Dendritic cell treated with granulocyte-macrophage colony-stimulating factor and Interleukin-4, amounts not matched to agents 40 ng/mL and 50 ng/mL, for 4 days (primary cell): Measurements from ENCODE around the gene INSIG2.

Experiments used
- H3K27ac Mint-ChIP-seq: one replicate; pipeline ENCODE4 v1.8.0; 2022; ENCODE audit warnings: mild to moderate bottlenecking, mixed read lengths
- H3K27me3 Mint-ChIP-seq: one replicate; pipeline ENCODE4 v1.8.0; 2022; ENCODE audit warnings: mild to moderate bottlenecking, mixed read lengths
- H3K36me3 Mint-ChIP-seq: one replicate; pipeline ENCODE4 v1.8.0; 2022; ENCODE audit warnings: low read depth, mixed read lengths
- H3K4me1 Mint-ChIP-seq: one replicate; pipeline ENCODE4 v1.8.0; 2022; ENCODE audit warnings: low read depth, mixed read lengths
- H3K4me3 Mint-ChIP-seq: one replicate; pipeline ENCODE4 v1.8.0; 2022; ENCODE audit warnings: mild to moderate bottlenecking, moderate library complexity, mixed read lengths
- H3K9me3 Mint-ChIP-seq: one replicate; pipeline ENCODE4 v1.8.0; 2022; ENCODE audit warnings: mixed read lengths
- intact Hi-C: fragments of 100-400 bp; cut with micrococcal nuclease; formaldehyde crosslinking; loops from one replicate; pipeline ENCODE4 v1.15.0; 2022

The INSIG2 gene

DNA sequence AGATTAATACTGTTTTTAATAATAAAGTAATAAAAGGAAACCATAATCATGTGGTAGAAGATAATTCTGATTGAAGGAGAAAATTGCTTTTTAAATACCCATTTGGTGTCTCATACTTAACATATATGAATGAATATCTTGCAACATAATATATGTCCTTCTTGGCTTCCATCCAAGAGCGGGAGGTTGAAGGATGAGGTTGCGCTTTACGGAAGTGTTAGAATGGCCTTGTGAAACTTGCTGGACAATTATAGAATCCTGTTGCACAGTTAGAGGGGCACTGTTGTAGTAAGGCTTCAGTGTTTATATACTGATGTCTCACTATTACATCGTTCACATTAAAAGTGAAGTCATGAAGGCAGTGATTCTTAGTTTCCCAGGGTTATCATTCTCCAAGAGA, 9.4 kb downstream of the INSIG2 start:
- Mint-ChIP-seq H3K27me3 (no peaks in the 10 kb centered on the region), H3K9me3 (no peaks in the 10 kb centered on the region), H3K36me3 (peaks cover 54% of the 10 kb centered on the region), H3K4me1 (peaks cover 64% of the 10 kb centered on the region), H3K27ac (peak overlapping the region; percentile 58), H3K4me3 (no peak overlapping the region)
- intact Hi-C loops: no loop called here

GRCh38 chr2:118098307-118099030, 10.2 kb downstream of the INSIG2 start:
- no peaks in the 10 kb centered on the region for H3K9me3 Mint-ChIP-seq
- no peaks in the 10 kb centered on the region for H3K27me3 Mint-ChIP-seq
- intact Hi-C loops: no loop called here
- H3K4me1 Mint-ChIP-seq: peaks cover 61% of the 10 kb centered on the region
- peak overlapping the region; percentile 58 for H3K27ac Mint-ChIP-seq
- H3K4me3 Mint-ChIP-seq: peak overlapping the region; percentile 5
- H3K36me3 Mint-ChIP-seq: peaks cover 53% of the 10 kb centered on the region

DNA sequence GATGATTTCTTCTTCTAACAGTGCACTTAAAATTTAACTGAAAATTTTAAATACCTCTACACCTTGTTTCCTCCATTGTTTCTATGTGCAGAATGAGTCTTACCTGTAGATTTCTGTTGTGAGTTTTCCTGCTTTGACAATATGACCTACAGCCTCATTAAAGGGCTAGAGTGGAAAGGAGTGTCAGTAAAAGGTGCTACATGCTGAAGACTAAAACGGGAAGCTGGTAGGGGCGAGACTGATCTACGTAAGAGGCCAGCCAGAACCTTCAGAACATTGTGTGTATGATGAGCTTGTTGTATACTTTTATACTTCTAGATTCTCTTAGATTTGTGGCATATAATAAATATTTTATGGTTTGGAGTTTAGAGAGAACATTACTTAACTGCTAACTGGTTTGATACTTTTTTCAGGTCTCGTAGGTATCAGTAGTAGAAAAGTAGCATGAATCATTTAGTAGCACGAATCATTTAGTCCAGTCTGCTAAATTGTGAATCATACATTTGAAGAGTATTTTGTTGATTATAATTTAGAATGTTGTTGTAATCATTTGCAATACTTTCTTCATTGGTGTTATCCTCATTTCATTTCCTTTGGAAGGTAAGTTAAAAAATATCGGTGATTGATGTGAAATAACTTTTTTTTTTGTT, 14.3 kb downstream of the INSIG2 start:
- intact Hi-C loops: no loop called here
- Mint-ChIP-seq H3K27me3 (no peaks in the 10 kb centered on the region), H3K4me1 (peaks cover 63% of the 10 kb centered on the region), H3K36me3 (peaks cover 63% of the 10 kb centered on the region), H3K4me3 (no peak overlapping the region), H3K9me3 (no peaks in the 10 kb centered on the region), H3K27ac (no peak overlapping the region)

DNA sequence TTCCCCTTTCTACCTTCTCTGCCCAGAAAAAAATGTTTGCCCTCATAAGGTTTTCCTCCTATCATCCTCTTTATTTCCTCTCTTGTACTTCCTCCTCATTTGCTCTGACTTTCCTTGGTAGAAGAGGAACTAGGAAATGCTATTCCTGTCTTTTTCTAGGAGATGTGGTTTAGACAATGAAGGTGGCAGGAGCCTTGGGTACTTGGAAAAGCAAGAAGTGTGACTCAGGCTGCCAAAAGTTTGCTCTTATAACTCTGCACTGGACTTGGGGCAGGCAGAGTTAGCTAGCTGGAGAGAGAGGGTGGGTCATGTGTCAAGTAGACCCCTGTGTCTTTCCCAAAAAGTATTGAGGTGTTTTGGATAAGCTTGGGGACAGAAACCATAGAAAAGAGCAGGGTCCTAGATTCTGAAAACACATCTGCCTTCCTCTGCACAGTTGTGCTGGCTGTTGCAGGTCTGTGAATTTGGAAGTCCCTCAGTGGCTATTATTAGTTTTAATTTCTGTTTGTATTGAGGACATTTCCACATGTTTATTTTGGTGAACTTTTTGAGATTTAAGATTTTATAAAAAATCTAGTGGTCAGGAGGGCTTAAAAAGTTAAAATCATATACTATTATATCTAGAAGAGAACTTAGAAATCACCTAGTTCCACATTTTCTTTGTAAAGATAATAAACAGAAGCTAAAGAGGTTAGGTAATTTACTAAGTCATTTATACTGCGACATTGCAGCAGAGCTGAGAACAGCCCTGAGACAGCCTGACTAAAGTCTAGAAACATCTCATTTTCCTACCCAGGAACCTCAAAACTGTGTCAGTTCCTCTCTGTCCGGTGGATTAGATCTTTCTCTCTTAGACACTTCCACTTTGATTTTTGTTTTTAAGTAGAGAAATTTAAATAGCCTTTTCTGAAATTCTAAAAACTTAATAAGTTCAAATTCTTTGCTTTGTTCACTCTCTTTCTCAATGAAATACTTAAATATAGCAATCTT, 16.0 kb downstream of the INSIG2 start:
- Mint-ChIP-seq H3K36me3 (peaks cover 72% of the 10 kb centered on the region), H3K27me3 (no peaks in the 10 kb centered on the region), H3K4me1 (peaks cover 47% of the 10 kb centered on the region), H3K9me3 (no peaks in the 10 kb centered on the region), H3K27ac (peak overlapping the region; percentile 83), H3K4me3 (peak overlapping the region; percentile 0)
- intact Hi-C loops: loop anchor here (2.0 kb wide), 2 partner anchors 15 to 19 kb away; partner anchors contain the start of gene INSIG2

- intact Hi-C loops: loop anchor here (2.0 kb wide), 2 partner anchors 17 kb away; partner anchors contain the start of gene INSIG2
Measured at GRCh38 chr2:118105497-118105896, 17.2 kb downstream of the INSIG2 start.

GRCh38 chr2:118106926-118107325, 18.7 kb downstream of the INSIG2 start:
- no peak overlapping the region for H3K4me3 Mint-ChIP-seq
- H3K27me3 Mint-ChIP-seq: no peaks in the 10 kb centered on the region
- intact Hi-C loops: no loop called here
- H3K4me1 Mint-ChIP-seq: peaks cover 32% of the 10 kb centered on the region
- peaks cover 70% of the 10 kb centered on the region for H3K36me3 Mint-ChIP-seq
- H3K27ac Mint-ChIP-seq: peak overlapping the region; percentile 83
- H3K9me3 Mint-ChIP-seq: no peaks in the 10 kb centered on the region

More at GRCh38 chr2:118105497-118105896, 17.2 kb downstream of the INSIG2 start:
- H3K27me3 Mint-ChIP-seq: no peaks in the 10 kb centered on the region
- no peaks in the 10 kb centered on the region for H3K9me3 Mint-ChIP-seq
- H3K4me3 Mint-ChIP-seq: peak overlapping the region; percentile 26
- H3K27ac Mint-ChIP-seq: peak overlapping the region; percentile 83
- peaks cover 72% of the 10 kb centered on the region for H3K36me3 Mint-ChIP-seq
- H3K4me1 Mint-ChIP-seq: peaks cover 35% of the 10 kb centered on the region

DNA sequence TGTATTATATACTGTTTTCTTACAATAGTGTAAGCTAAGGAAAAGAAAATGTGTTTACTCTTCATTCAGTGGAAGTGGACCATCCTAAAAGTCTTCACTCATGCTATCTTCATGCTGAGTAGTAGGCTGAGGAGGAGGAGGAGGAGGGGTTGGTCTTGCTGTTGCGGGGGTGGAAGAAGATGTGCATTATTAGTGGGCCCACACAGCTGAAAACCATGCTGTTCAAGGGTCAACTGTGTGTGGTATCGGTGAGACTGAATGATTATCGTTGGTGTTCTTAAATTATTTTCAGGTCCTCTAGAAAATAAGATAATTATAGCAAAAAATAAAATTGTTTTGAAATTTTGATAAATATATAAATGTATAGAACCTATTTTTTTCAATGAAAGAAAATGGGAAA, 22.0 kb downstream of the INSIG2 start:
- no peak overlapping the region for H3K27ac Mint-ChIP-seq
- no peaks in the 10 kb centered on the region for H3K27me3 Mint-ChIP-seq
- no peak overlapping the region for H3K4me3 Mint-ChIP-seq
- intact Hi-C loops: no loop called here
- H3K36me3 Mint-ChIP-seq: peaks cover 66% of the 10 kb centered on the region
- no peaks in the 10 kb centered on the region for H3K9me3 Mint-ChIP-seq
- peaks cover 32% of the 10 kb centered on the region for H3K4me1 Mint-ChIP-seq

DNA sequence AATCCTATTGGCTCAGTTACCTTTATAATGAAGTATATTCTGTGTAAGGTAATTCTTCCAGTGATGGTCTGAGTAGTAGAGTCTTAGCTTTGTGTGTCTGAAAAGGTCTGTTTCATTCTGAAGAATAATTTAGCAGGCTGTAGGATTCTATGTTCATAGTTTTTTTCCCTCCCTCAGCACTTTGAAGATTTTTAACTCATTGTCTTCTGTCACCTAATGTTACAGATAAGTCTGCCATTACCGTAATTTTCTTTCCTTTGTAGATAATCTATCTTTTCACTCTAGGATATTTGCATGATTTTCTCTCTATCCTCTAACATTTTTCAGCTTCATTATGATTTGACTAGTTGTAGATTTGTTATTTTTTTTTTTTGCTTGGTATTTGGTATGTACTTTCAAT, 22.7 kb downstream of the INSIG2 start:
- Mint-ChIP-seq H3K9me3 (no peaks in the 10 kb centered on the region), H3K4me1 (peaks cover 26% of the 10 kb centered on the region), H3K36me3 (peaks cover 66% of the 10 kb centered on the region), H3K27ac (no peak overlapping the region), H3K4me3 (no peak overlapping the region), H3K27me3 (no peaks in the 10 kb centered on the region)
- intact Hi-C loops: no loop called here

DNA sequence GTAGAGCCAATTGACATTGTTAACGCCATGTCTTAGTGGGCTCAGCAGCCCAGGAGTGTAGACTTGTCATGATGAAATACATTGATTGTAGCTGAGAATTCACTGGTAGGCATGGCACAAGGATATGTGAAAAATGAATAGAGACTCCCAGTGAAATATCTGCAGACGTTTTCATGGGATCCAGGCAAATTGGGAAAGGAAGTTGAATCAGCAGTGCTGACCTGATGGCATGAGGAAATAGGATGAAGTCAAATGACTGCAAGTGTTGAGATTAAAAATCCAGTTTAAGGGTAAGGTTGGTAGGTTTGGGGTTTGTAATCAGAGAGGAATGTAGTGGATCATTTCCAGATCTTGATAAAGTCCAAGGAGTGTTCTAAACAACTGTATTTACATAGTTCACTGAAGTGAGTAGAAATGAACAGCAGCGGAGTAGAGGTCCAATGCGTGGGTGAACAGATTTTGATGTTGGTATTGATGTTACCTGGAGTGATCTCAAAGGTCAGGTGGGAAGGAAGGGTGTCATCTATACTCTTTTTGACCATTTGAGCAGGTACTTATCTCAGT, 24.6 kb downstream of the INSIG2 start:
- Mint-ChIP-seq H3K4me1 (peaks cover 31% of the 10 kb centered on the region), H3K27me3 (no peaks in the 10 kb centered on the region), H3K9me3 (no peaks in the 10 kb centered on the region), H3K27ac (peak overlapping the region; percentile 54), H3K36me3 (peaks cover 55% of the 10 kb centered on the region), H3K4me3 (no peak overlapping the region)
- intact Hi-C loops: no loop called here

GRCh38 chr2:118114863-118115262, 26.6 kb downstream of the INSIG2 start:
- H3K27me3 Mint-ChIP-seq: no peaks in the 10 kb centered on the region
- H3K36me3 Mint-ChIP-seq: peaks cover 36% of the 10 kb centered on the region
- no peak overlapping the region for H3K4me3 Mint-ChIP-seq
- H3K9me3 Mint-ChIP-seq: no peaks in the 10 kb centered on the region
- no peak overlapping the region for H3K27ac Mint-ChIP-seq
- peaks cover 51% of the 10 kb centered on the region for H3K4me1 Mint-ChIP-seq
- intact Hi-C loops: no loop called here

GRCh38 chr2:118115761-118116160, 27.5 kb downstream of the INSIG2 start:
- no peaks in the 10 kb centered on the region for H3K9me3 Mint-ChIP-seq
- intact Hi-C loops: no loop called here

DNA sequence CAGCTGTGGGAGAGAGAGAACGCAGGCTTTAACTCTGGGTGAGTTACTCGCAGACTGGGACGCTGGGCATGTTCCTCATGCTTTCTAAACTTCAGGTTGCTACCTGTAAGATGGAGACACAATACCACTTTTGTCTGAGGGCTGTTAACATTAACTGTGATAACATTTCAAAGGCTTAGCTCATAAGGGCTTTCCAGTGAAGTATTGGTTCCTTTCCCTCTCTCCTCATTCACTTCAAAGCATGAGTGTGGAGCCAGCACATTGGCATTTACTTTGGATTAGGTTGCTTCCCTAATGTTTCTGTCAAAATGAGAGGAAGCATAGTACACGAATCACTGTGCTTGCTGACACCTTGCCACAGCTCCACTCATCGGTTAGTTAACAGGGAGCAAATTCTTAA, 30.2 kb downstream of the INSIG2 start:
- H3K9me3 Mint-ChIP-seq: no peaks in the 10 kb centered on the region

More at GRCh38 chr2:118115761-118116160, 27.5 kb downstream of the INSIG2 start:
- Mint-ChIP-seq H3K27me3 (no peaks in the 10 kb centered on the region), H3K4me3 (no peak overlapping the region), H3K4me1 (peaks cover 58% of the 10 kb centered on the region), H3K27ac (no peak overlapping the region), H3K36me3 (peaks cover 30% of the 10 kb centered on the region)

GRCh38 chr2:118119158-118119727, 31.0 kb downstream of the INSIG2 start:
- no peak overlapping the region for H3K4me3 Mint-ChIP-seq
- peaks cover 69% of the 10 kb centered on the region for H3K4me1 Mint-ChIP-seq
- peak overlapping the region; percentile 38 for H3K27ac Mint-ChIP-seq
- H3K9me3 Mint-ChIP-seq: no peaks in the 10 kb centered on the region
- H3K36me3 Mint-ChIP-seq: peaks cover 6% of the 10 kb centered on the region
- intact Hi-C loops: no loop called here
- H3K27me3 Mint-ChIP-seq: no peaks in the 10 kb centered on the region

More for the DNA sequence above, 30.2 kb downstream of the INSIG2 start:
- no peaks in the 10 kb centered on the region for H3K27me3 Mint-ChIP-seq
- peaks cover 64% of the 10 kb centered on the region for H3K4me1 Mint-ChIP-seq
- H3K27ac Mint-ChIP-seq: peak overlapping the region; percentile 38
- peaks cover 6% of the 10 kb centered on the region for H3K36me3 Mint-ChIP-seq
- no peak overlapping the region for H3K4me3 Mint-ChIP-seq
- intact Hi-C loops: no loop called here
